Naive B cell (primary cell): ENCODE results near the gene TPRG1L. TPM values are rescaled to one million over a fixed set of nuclear protein-coding genes. Genes with fewer than 3 reads are reported as not detected.

Experiments used
- ATAC-seq, 2 donors: fragments of 150-1000 bp; cut with Tn5 transposase; 2 replicates each; pipeline ENCODE4 v1.10.0; 2021; ENCODE audit warnings: low read depth in 2 of 2, mild to moderate bottlenecking in 2 of 2, moderate library complexity in 2 of 2
- DNase-seq: peaks from one replicate; pipeline ENCODE4 v3.0.0; 2022
- H3K27ac Mint-ChIP-seq, 6 donors: one replicate each; pipeline ENCODE4 v1.8.0; 2020 to 2022; ENCODE audit warnings: mild to moderate bottlenecking in 6 of 6, mixed read lengths in 6 of 6, moderate library complexity in 5 of 6, inconsistent platforms in 2 of 6
- H3K27me3 Mint-ChIP-seq, 3 donors: one replicate each; pipeline ENCODE4 v1.8.0; 2021 to 2022; ENCODE audit warnings: mixed read lengths in 3 of 3, mild to moderate bottlenecking in 1 of 3
- H3K36me3 Mint-ChIP-seq, 2 donors: one replicate each; pipeline ENCODE4 v1.8.0; 2020 to 2022; ENCODE audit warnings: mixed read lengths in 2 of 2, inconsistent platforms in 1 of 2, mild to moderate bottlenecking in 1 of 2
- H3K4me1 Mint-ChIP-seq, 3 donors: one replicate each; pipeline ENCODE4 v1.8.0; 2020 to 2022; ENCODE audit warnings: mixed read lengths in 3 of 3, inconsistent platforms in 1 of 3, mild to moderate bottlenecking in 1 of 3, moderate library complexity in 1 of 3
- H3K4me3 Mint-ChIP-seq, 8 donors: one replicate each; pipeline ENCODE4 v1.8.0; 2020 to 2022; ENCODE audit warnings: mild to moderate bottlenecking in 8 of 8, mixed read lengths in 8 of 8, moderate library complexity in 8 of 8, inconsistent platforms in 2 of 8
- H3K9me3 Mint-ChIP-seq, 7 donors: one replicate each; pipeline ENCODE4 v1.8.0; 2020 to 2022; ENCODE audit warnings: mixed read lengths in 7 of 7, mild to moderate bottlenecking in 5 of 7, inconsistent platforms in 2 of 7, moderate library complexity in 1 of 7
- polyA plus RNA-seq, 6 donors: library from polyadenylated mRNA; unstranded; fragments of 300-500 nt; fragmentation: Illumina TruSeq; gene quantifications; one replicate each; pipeline ENCODE4 v1.2.3, GENCODE V29; 2021; ENCODE audit warnings: low read depth in 6 of 6

Gene TPRG1L
- polyA plus RNA-seq, 6 donors from 2014 or later = 23.7 to 38.7 (median 35.7) TPM

DNA sequence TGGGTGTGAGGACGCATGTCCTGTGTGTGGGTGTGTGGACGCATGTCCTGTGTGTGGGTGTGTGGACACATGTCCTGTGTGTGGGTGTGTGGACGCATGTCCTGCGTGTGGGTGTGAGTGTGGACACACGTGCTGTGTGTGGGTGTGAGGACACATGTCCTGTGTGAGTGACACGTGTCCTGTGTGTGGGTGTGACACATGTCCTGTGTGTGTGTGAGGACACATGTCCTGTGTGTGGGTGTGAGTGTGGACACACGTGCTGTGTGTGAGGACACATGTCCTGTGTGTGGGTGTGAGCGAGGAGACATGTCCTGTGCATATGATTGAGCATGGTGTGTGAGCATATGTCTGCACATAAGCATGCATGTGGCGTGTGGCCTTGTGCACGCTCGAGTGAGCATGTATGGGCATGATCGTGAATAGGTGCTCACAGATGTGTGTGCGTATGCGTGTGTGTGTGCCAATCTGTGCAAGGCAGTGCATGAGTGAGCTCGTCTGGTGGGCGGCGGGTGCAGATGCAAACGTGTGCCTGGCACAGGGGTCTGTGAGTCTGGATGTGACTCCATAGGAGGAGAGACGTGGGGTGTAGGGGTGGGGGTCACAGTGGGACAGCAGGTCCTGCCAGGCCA lies 38.8 kb upstream of the TPRG1L start:
- Mint-ChIP-seq H3K9me3 (no peaks in the 10 kb centered on the region), H3K4me1 (peaks cover 0 to 4% (median 2%) of the 10 kb centered on the region in 3 donors), H3K36me3 (no peaks in the 10 kb centered on the region), H3K4me3 (no peak overlapping the region), H3K27me3 (peaks cover 0 to 6% (median 0%) of the 10 kb centered on the region in 3 donors), H3K27ac (no peak overlapping the region)
- no peak for DNase-seq
- no peak for ATAC-seq

DNA sequence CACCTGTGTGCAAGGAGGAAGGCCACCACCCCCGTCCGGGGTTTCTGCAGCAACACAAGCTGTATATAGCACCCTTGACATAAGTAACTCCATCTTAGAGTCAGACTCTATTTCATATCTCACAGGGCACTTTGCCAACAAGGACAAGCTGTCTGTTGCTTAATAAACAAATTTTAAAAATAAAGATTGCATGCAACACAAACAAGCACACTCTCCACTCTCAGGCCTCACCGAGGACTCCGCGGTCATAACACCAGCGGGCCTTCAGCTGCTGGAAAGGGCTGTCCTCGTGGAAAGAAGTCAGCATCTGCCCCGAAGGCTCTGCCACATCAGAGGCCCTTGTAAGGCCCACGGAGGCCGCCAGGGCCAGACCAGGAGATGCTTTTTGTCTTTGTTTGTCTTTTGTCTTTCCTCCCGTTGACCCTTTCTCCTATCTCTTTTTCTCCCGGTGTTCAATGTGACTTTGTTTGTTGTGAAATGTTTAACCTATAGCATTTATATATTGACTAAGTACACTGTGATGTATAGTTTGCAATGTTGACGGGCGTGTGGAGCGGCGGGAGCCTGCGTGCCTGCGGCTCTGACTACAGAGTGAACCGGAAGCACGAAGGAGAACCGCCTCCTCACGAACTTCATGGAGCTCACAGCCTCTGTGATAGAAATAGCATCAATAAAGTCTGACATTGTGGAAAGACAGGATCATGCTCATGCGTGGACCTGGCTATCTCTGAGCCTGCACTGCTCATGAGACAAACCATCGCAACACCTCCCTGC lies 37.6 kb upstream of the TPRG1L start:
- peaks cover 0 to 6% (median 0%) of the 10 kb centered on the region in 3 donors for H3K27me3 Mint-ChIP-seq
- ATAC-seq (no peak), DNase-seq (no peak)
- H3K4me1 Mint-ChIP-seq = peaks cover 0 to 4% (median 0%) of the 10 kb centered on the region in 3 donors
- H3K27ac Mint-ChIP-seq = no peak overlapping the region
- H3K9me3 Mint-ChIP-seq = no peaks in the 10 kb centered on the region
- no peak overlapping the region for H3K4me3 Mint-ChIP-seq
- no peaks in the 10 kb centered on the region for H3K36me3 Mint-ChIP-seq

DNA sequence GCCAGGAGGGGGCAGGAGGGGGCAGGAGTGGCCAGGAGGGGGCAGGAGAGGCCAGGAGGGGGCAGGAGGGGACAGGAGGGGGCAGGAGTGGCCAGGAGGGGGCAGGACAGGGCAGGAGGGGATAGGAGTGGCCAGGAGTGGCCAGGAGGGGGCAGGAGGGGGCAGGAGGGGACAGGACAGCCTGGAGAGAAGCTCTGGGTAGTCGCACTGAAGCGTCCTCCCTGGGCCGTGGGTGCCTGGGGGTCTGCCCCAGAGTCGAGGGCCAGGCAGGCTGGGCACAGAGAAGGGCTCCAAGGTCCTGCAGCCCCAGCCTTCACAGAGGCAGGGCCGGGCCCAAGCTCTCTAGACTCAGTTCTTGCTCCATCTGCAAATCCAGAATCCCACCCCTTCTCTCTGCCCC lies 36.4 kb upstream of the TPRG1L start:
- H3K27ac Mint-ChIP-seq = no peak overlapping the region
- peaks cover 0 to 3% (median under 1%) of the 10 kb centered on the region in 3 donors for H3K4me1 Mint-ChIP-seq
- H3K27me3 Mint-ChIP-seq = no peaks in the 10 kb centered on the region
- DNase-seq = no peak
- H3K4me3 Mint-ChIP-seq = no peak overlapping the region
- no peak for ATAC-seq
- H3K36me3 Mint-ChIP-seq = no peaks in the 10 kb centered on the region
- H3K9me3 Mint-ChIP-seq = no peaks in the 10 kb centered on the region

DNA sequence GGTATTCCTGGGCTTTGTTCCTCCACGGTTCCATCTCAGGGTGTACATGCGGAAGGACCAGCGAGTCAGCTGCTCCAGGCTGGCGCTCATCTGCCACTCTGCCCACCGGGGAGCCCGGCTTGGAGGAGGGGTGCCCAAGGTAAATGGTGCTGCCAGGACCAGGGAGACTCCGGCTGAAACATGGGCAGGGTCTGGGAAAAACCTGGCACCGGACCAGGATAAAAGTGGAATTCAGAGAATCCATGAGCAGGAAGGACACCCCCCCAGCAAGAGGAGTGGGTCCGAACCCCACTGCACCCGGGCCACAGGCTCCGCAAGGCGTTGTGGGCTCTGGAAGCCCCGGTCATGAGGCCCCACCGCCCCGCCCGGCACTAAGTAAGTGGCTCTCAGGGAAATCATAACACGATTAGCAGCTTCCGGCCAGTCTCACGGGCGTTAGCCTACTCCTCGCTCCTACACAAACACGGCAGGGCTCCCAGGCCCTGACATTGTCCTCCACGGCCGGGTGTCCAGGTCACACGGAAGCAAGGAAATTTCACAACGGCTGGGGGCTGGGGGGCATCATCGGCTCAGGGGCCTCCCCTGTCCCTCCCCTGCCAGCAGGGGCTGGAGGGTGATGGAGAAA lies 34.6 kb upstream of the TPRG1L start:
- H3K36me3 Mint-ChIP-seq = no peaks in the 10 kb centered on the region
- no peak overlapping the region for H3K4me3 Mint-ChIP-seq
- H3K4me1 Mint-ChIP-seq = peaks cover 5 to 8% (median 6%) of the 10 kb centered on the region in 3 donors
- H3K27ac Mint-ChIP-seq = no peak overlapping the region
- no peaks in the 10 kb centered on the region for H3K27me3 Mint-ChIP-seq
- no peak for DNase-seq
- no peaks in the 10 kb centered on the region for H3K9me3 Mint-ChIP-seq
- ATAC-seq = no peak

DNA sequence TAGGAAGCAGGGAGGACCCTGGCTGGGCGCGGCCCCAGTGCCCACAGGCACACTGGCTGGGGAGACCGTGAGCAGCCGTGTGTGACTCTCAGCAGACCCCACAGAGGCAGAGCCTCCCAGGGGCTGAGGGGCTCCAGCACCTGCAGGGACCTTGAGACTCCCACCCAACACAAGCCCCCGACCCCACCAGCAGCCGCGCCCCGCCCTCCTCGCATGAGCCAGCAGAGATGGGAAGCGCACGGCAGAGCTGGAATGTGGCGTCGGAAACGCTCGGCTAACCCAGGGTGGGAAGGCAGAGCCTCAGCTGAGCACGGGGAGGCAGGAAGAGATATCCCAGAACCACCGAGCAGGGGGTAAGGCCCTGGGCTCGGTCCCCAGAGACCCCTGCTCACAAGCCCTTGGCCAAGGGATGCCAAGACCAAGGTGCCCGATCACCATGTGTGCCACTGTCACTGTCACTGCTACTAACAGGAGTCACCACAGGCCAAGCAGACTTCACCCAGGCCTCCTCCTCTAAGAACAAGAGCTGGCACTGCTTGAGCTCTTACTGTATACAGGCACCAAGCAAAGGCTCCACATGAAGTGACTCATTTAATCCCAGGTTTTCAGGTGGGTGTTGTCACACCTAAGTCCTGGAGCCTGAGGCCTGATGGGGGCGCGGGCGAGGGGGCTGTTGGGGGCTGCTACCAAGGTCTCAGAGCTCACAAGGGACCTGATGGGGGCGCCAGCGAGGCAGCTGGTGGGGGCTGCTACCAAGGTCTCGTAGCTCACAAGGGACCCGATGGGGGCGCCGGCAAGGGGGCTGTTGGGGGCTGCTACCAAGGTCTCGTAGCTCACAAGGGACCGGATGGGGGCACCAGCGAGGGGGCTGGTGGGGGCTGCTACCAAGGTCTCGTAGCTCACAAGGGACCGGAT lies 33.6 kb upstream of the TPRG1L start:
- DNase-seq (no peak), ATAC-seq (no peak)
- H3K4me3 Mint-ChIP-seq = no peak overlapping the region
- no peaks in the 10 kb centered on the region for H3K36me3 Mint-ChIP-seq
- no peak overlapping the region for H3K27ac Mint-ChIP-seq
- no peaks in the 10 kb centered on the region for H3K9me3 Mint-ChIP-seq
- no peaks in the 10 kb centered on the region for H3K27me3 Mint-ChIP-seq
- peaks cover 6 to 9% (median 8%) of the 10 kb centered on the region in 3 donors for H3K4me1 Mint-ChIP-seq

DNA sequence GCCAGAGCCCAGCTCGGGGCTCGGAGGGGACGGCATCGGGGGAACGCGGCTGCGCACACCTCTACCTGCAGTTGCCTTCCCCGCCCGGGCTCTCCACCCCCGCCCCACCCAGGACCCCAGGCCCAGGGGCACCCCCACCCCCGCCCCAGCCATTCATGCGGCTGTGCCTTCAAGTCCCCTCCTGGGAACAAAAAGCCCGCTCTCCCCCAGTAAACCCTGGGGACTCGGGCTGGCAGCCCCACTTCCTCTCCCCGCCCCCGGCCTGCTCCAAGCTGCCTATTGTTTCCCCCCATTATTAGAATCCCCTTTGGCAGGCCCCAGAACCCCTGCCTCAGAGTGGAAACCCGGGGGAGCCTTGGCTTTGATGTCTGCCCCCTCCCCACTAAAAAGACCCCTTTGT lies 31.5 kb upstream of the TPRG1L start:
- Mint-ChIP-seq H3K27me3 (no peaks in the 10 kb centered on the region), H3K4me3 (peak overlapping the region in 2 of 8 donors; percentile 21 to 60), H3K4me1 (peaks cover 21 to 25% (median 22%) of the 10 kb centered on the region in 3 donors), H3K27ac (peak overlapping the region in 1 of 6 donors; percentile 75), H3K36me3 (no peaks in the 10 kb centered on the region), H3K9me3 (no peaks in the 10 kb centered on the region)
- ATAC-seq (no peak), DNase-seq (no peak)

DNA sequence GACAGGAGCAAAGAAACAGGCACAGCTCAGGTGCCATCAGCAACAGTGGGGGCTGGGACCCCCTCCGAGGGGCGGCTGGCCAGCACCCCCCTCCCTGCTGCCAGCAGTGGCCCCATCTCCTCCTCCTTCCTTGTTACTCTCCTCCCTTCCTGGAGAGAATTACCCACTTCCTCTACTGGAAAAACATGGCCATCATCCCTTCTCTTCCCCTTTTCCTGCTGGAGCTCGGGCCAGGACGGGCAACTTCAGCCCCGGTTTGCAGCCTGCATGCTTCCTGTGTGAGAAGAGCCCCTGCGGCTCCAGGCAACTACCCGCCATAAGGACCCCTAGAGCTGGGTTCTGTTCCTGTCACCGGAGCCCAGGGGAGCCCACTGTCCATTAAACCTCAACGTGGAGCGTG lies 31.1 kb upstream of the TPRG1L start:
- Mint-ChIP-seq H3K27me3 (no peaks in the 10 kb centered on the region), H3K9me3 (no peaks in the 10 kb centered on the region), H3K4me1 (peaks cover 21 to 29% (median 23%) of the 10 kb centered on the region in 3 donors), H3K27ac (peak overlapping the region in 3 of 6 donors; percentile 75 to 88 (median 81)), H3K4me3 (peak overlapping the region in 2 of 8 donors; percentile 21 to 60), H3K36me3 (no peaks in the 10 kb centered on the region)
- ATAC-seq = no peak
- DNase-seq = no peak

DNA sequence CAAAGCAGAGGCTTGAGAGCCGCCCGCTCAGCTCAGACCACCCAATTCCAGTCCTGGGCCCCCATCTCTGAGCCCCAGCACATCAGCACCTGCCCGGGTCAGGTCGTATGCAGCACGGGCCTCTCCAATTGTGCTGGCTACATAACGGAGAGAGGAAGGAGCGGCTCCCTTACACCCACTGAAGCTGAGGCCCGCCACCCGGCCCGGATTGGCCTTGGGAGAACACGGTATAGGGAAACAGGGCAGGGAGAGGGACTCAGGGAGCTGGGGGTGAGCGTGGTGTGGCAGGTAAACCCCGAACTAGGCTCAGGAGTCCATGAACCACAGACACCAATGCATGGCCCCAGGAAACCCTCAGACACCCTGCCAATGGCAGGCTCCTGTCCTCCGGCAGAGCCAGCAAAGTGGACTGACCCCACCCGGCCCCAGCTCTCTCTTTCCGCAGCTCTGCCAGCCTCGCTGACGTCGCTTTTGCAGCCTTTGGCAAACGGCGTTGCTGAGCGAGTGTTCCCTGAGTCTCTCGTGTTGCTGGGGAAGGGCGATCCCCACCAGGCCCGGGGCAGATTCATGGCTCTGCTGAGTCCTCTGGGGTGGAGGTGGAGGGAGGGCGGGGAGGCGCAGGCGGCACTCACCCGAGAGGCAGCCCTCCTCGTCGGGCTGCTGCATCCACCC lies 30.0 kb upstream of the TPRG1L start:
- H3K4me3 Mint-ChIP-seq = no peak overlapping the region
- ATAC-seq (no peak), DNase-seq (no peak)
- H3K27me3 Mint-ChIP-seq = peaks cover 0 to 4% (median 0%) of the 10 kb centered on the region in 3 donors
- H3K9me3 Mint-ChIP-seq = no peaks in the 10 kb centered on the region
- H3K27ac Mint-ChIP-seq = peak overlapping the region in 1 of 6 donors; percentile 44
- H3K4me1 Mint-ChIP-seq = peaks cover 21 to 34% (median 23%) of the 10 kb centered on the region in 3 donors
- no peaks in the 10 kb centered on the region for H3K36me3 Mint-ChIP-seq

DNA sequence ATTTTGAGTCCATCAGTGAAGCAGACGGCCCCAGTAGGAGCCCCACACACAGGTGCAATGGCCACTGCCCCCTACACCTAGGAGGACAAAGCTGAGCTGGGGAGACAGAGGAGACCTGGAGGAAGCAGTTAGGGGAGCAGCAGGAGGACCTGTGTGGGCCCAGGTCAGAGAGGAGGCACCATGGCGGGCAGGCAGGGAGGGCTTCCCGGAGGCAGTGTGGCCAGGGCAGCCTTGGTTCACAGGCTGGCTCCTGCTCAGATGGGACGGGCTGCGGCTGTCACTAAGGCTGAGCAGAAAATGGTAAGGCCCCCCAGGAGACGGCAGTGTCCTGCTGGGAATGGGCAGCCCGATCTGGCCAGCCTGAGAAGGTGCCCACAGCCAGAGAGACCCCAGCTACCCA lies 28.9 kb upstream of the TPRG1L start:
- Mint-ChIP-seq H3K9me3 (no peaks in the 10 kb centered on the region), H3K27me3 (peaks cover 0 to 4% (median 0%) of the 10 kb centered on the region in 3 donors), H3K4me3 (peak overlapping the region in 3 of 8 donors; percentile 13 to 57 (median 14)), H3K27ac (peak overlapping the region in 1 of 6 donors; percentile 43), H3K4me1 (peaks cover 21 to 34% (median 23%) of the 10 kb centered on the region in 3 donors), H3K36me3 (no peaks in the 10 kb centered on the region)
- ATAC-seq (no peak), DNase-seq (no peak)

DNA sequence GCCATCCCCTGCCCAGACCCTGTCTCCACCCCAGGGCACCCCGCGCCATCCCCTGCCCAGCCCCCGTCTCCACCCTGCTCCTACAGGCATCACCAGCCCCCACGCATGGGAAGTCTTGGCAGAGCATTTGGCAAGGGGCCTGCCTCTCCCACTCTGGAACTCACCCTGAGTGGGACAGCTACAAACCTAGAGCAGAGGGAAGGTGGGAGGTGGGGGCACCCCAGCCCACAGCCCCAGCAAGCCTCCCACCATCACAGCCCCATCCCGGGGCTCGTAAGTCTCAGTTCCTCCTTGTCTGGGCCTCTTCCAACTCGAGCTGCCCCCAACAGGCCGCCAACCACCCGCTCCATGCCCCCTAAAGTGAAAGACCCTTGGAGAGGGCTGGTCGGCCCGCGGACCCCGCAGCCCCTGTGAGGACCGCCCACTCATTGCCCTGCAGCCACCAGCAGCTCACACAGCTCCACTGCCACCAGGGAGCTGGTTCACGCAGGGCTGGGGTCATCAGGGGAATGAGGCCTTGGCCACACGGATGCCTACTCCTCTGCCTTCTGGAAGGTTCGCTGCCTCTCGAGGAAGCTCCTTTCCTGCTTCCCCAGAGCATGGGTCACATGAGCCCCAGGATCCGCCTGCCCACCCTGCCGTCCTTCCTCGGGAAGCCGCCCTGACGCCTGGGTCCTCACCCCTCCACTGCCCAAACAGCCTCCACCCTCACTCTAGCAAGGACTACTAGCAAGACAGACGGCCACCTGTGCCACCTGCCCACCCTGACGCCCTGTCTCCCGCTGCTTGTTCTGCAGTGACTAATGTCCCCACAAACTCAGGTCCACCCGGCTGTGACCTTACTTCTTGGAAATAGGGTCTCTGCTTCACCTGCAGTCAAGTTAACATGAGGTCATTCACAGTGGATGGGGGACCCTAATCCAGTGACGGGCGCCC lies 27.9 kb upstream of the TPRG1L start:
- ATAC-seq = no peak
- Mint-ChIP-seq H3K4me1 (peaks cover 21 to 34% (median 23%) of the 10 kb centered on the region in 3 donors), H3K4me3 (peak overlapping the region; percentile 70 to 89 (median 80)), H3K36me3 (no peaks in the 10 kb centered on the region), H3K27me3 (peaks cover 0 to 4% (median 0%) of the 10 kb centered on the region in 3 donors), H3K27ac (peak overlapping the region in 5 of 6 donors; percentile 32 to 91 (median 81)), H3K9me3 (no peaks in the 10 kb centered on the region)
- DNase-seq = no peak

DNA sequence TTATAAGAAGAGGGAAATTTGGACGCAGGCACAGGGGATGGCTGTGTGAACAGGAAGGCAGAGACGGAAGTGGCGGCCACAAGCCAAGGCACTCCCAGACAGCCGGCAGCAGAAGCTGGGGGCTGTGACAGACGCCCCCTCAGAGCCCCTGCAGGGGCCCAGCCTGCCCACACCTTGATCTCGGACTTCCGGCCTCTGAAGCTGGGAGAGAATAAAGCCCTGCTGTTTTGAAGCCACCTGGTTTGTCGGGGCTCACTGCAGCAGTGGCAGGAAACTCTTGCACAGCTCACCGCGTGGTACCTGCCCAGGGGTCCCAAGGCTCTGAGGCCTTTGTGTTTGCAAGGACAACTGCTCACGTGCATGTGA lies 27.2 kb upstream of the TPRG1L start:
- Mint-ChIP-seq H3K27me3 (peaks cover 0 to 4% (median 0%) of the 10 kb centered on the region in 3 donors), H3K36me3 (no peaks in the 10 kb centered on the region), H3K9me3 (no peaks in the 10 kb centered on the region), H3K4me1 (peaks cover 19 to 34% (median 23%) of the 10 kb centered on the region in 3 donors), H3K4me3 (peak overlapping the region; percentile 71 to 89 (median 82)), H3K27ac (peak overlapping the region; percentile 44 to 95 (median 84))
- peak; percentile 11 for DNase-seq
- peak; percentile 68 to 72 for ATAC-seq
